ENCODE data around the gene ABCB11. TPM values are rescaled to one million over a fixed set of nuclear protein-coding genes. Genes with fewer than 3 reads are reported as not detected.

ABCB11 gene
- total RNA-seq (2013), result under 0.01 TPM
- not detected for polyA plus RNA-seq
- not detected in 2 replicates for polyA minus RNA-seq
- total RNA-seq, result 0.06 to 3.3 (median 0.23) reads per million in 11 experiments

GRCh38 chr2:169031202-169031601 lies at the start of gene ABCB11:
TSS of gene ABCB11 (minus strand) at chr2:169031324. CDS start at chr2:169018125, 13,199 bp downstream.
- intact Hi-C loops (cut with micrococcal nuclease), result loop anchor here in 1 of 2 donors (10.0 kb wide), 1 partner anchor 56 kb away; no protein-coding TSS in a partner anchor
- H3K27me3 ChIP-seq (ENCODE audit: control insufficient read depth in 2 of 2, insufficient read depth in 2 of 2, low read length in 2 of 2), result no peaks in the 10 kb centered on the region
- no peak within 1 kb of the TSS for H3K4me3 Mint-ChIP-seq

DNA sequence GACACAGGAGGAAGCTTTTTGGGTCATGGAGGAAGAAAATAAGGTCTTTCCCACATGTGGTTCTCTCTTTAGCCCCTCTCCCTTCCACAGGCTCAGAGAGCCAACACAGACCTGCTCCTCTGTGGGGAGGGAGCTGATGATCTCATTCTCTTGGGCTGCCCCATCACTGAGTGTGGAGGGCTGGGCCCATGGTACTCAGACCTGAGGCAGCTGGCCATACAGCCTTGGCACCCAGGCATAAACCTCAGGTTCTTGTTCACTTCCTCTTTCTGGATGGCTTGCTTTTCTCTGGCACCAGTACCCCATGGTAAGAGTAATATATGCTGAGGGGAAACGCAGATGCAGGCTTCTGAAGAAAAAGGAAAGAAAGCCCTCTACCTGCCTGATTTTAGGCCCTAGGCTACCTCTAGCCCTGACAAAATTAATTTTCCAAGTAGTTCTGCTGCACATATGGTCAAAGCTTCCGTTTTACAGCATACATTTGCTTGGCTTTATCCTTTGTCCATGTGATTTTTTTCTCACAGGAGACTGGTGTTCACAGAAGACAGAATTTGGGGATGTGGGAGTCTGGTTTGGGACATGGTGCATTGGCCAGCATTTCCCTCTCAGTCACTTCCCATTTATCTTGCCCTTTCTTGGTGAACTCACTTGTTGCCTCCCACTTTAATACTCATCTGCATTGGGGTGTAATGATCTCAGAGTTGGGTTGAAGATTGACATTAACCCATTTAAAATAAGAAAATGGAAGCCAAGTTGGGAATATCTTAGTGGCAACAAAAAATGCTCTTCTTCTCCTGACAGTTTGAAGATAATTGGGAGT lies 49.3 kb upstream of the ABCB11 start:
- TF ChIP-seq, protein P1, sequence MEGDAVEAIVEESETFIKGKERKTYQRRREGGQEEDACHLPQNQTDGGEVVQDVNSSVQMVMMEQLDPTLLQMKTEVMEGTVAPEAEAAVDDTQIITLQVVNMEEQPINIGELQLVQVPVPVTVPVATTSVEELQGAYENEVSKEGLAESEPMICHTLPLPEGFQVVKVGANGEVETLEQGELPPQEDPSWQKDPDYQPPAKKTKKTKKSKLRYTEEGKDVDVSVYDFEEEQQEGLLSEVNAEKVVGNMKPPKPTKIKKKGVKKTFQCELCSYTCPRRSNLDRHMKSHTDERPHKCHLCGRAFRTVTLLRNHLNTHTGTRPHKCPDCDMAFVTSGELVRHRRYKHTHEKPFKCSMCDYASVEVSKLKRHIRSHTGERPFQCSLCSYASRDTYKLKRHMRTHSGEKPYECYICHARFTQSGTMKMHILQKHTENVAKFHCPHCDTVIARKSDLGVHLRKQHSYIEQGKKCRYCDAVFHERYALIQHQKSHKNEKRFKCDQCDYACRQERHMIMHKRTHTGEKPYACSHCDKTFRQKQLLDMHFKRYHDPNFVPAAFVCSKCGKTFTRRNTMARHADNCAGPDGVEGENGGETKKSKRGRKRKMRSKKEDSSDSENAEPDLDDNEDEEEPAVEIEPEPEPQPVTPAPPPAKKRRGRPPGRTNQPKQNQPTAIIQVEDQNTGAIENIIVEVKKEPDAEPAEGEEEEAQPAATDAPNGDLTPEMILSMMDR (IDR thresholded peaks at IDR 0.05), result no peak
- H3K4me3 Mint-ChIP-seq, result no peak overlapping the region
- Histone ChIP-seq H3K4me3 (replicated peaks in 1 of 3; ENCODE audit: low read depth in 2 of 3, low read length in 3 of 3) (peak overlapping the region in 1 of 3 experiments; percentile 4), H3K27ac (ENCODE audit: low read depth in 1 of 2, low read length in 2 of 2) (peak overlapping the region; percentile 37 to 63), H3K4me1 (ENCODE audit: control insufficient read depth in 1 of 2, insufficient read depth in 2 of 2, low read length in 2 of 2) (peaks cover 54 to 61% of the 10 kb centered on the region in 2 donors), H3K36me3 (replicated peaks in 1 of 2; ENCODE audit: control insufficient read depth in 1 of 2, insufficient read depth in 2 of 2, low read length in 2 of 2) (no peaks in the 10 kb centered on the region), H2AFZ (ENCODE audit: insufficient read depth, low read depth, low read length, poor library complexity, severe bottlenecking) (no peak overlapping the region), H4K20me1 (ENCODE audit: insufficient read depth, low read length) (no peaks in the 10 kb centered on the region), H3K9me3 (replicated peaks in 1 of 2; ENCODE audit: control insufficient read depth in 1 of 2, insufficient read depth in 1 of 2, low read length in 2 of 2) (no peaks in the 10 kb centered on the region), H3K79me2 (ENCODE audit: insufficient read depth, low read length) (peaks cover 30% of the 10 kb centered on the region), H3K4me2 (replicated peaks; ENCODE audit: extremely low read depth, low read length, poor library complexity, severe bottlenecking) (no peak overlapping the region), H3K27me3 (ENCODE audit: control insufficient read depth in 2 of 2, insufficient read depth in 2 of 2, low read length in 2 of 2) (no peaks in the 10 kb centered on the region), H3K9ac (ENCODE audit: insufficient read depth, low read length, poor library complexity, severe bottlenecking) (no peak overlapping the region)
- no CpG with 5 or more reads among the region's 2 CpGs for WGBS (ENCODE audit: insufficient coverage)
- H3K9me3 Mint-ChIP-seq, result peaks cover 0 to 6% (median 1%) of the 10 kb centered on the region in 7 donors
- peak overlapping the region; percentile 65 to 88 (median 79) for H3K27ac Mint-ChIP-seq
- DNase-seq, result peak; percentile 60 to 79 (median 71)
- intact Hi-C loops (cut with micrococcal nuclease), result no loop called here
- H3K36me3 Mint-ChIP-seq, result peaks cover 20 to 28% of the 10 kb centered on the region in 2 donors
- H3K4me1 Mint-ChIP-seq, result peaks cover 72% of the 10 kb centered on the region
- no peaks in the 10 kb centered on the region for H3K27me3 Mint-ChIP-seq (ENCODE audit: low read depth in 3 of 3)

More at GRCh38 chr2:169031202-169031601, at the start of gene ABCB11:
- WGBS (ENCODE audit: insufficient coverage), result no CpG with 5 or more reads among the region's 3 CpGs
- Mint-ChIP-seq H3K36me3 (no peaks in the 10 kb centered on the region), H3K27ac (no peak within 1 kb of the TSS), H3K4me1 (peaks cover 9% of the 10 kb centered on the region), H3K9me3 (peaks cover 0 to 12% (median 6%) of the 10 kb centered on the region in 7 donors), H3K27me3 (ENCODE audit: low read depth in 3 of 3) (peaks cover 0 to 2% (median 0%) of the 10 kb centered on the region in 3 donors)
- no peaks in the 10 kb centered on the region for H3K79me2 ChIP-seq (ENCODE audit: insufficient read depth, low read length)
- H3K4me3 ChIP-seq (replicated peaks in 1 of 3; ENCODE audit: low read depth in 2 of 3, low read length in 3 of 3), result no peak within 1 kb of the TSS
- no peak within 1 kb of the TSS for H3K4me2 ChIP-seq (replicated peaks; ENCODE audit: extremely low read depth, low read length, poor library complexity, severe bottlenecking)
- H3K4me1 ChIP-seq (ENCODE audit: control insufficient read depth in 1 of 2, insufficient read depth in 2 of 2, low read length in 2 of 2), result peaks cover under 1 to 5% of the 10 kb centered on the region in 2 donors
- H3K27ac ChIP-seq (ENCODE audit: low read depth in 1 of 2, low read length in 2 of 2), result no peak within 1 kb of the TSS
- no peak within 1 kb of the TSS for H3K9ac ChIP-seq (ENCODE audit: insufficient read depth, low read length, poor library complexity, severe bottlenecking)
- no peaks in the 10 kb centered on the region for H3K9me3 ChIP-seq (replicated peaks in 1 of 2; ENCODE audit: control insufficient read depth in 1 of 2, insufficient read depth in 1 of 2, low read length in 2 of 2)
- no peak within 1 kb of the TSS for H2AFZ ChIP-seq (ENCODE audit: insufficient read depth, low read depth, low read length, poor library complexity, severe bottlenecking)
- H4K20me1 ChIP-seq (ENCODE audit: insufficient read depth, low read length), result no peaks in the 10 kb centered on the region
- H3K36me3 ChIP-seq (replicated peaks in 1 of 2; ENCODE audit: control insufficient read depth in 1 of 2, insufficient read depth in 2 of 2, low read length in 2 of 2), result no peaks in the 10 kb centered on the region
- DNase-seq, result no peak
- TF ChIP-seq, protein P1 (IDR thresholded peaks at IDR 0.05), result no peak

Data from CD14-positive monocyte (primary cell).